ENCODE data around the gene MAP3K10.
A peak's percentile ranks its signal among the peaks of the same experiment; 100 is the strongest.

DNA sequence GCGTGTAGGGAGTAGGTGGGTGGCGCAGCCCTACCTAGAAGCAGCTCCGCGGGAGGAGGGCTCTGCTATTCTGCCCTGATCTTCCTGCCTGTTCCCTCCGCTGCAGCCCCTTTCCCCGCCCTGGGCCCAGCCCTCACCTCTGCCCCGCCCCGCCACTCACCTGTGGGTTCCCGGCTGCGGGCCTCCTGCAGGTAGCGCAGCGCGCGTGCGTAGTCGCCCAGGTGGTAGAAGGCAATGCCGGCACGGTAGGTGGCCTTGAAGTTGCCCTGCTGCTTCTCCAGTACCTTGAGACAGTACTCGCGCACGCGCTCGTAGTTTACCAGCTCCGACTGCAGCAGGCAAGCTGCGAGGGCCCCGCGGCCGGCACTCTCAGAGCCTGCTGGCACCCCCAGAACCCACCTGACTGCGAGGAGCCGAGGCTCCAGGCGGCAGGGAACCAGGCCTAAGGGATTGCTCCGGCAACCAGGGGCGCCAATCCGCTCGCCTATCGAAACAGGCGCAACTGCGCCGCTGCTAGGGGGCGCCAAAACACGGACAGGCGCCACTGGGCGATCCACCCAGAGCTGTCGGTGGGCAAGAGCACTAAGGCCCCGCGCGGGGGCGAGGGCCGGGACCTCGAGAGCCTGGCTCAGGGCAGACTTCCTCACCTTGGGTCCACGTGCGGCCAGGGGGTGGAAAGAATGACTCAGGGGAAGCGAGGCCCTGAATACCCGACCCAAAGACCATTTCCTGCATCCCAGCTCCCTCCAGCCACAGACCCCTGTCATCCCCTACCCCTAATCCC is 26.0 kb downstream of the MAP3K10 start:
- no peak for TF ChIP-seq POLR2A (IDR thresholded peaks at IDR 0.05)
- TF ChIP-seq, protein P1, sequence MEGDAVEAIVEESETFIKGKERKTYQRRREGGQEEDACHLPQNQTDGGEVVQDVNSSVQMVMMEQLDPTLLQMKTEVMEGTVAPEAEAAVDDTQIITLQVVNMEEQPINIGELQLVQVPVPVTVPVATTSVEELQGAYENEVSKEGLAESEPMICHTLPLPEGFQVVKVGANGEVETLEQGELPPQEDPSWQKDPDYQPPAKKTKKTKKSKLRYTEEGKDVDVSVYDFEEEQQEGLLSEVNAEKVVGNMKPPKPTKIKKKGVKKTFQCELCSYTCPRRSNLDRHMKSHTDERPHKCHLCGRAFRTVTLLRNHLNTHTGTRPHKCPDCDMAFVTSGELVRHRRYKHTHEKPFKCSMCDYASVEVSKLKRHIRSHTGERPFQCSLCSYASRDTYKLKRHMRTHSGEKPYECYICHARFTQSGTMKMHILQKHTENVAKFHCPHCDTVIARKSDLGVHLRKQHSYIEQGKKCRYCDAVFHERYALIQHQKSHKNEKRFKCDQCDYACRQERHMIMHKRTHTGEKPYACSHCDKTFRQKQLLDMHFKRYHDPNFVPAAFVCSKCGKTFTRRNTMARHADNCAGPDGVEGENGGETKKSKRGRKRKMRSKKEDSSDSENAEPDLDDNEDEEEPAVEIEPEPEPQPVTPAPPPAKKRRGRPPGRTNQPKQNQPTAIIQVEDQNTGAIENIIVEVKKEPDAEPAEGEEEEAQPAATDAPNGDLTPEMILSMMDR (IDR thresholded peaks at IDR 0.05): peak in 1 of 4 experiments; percentile 38

Measured in prostate gland (tissue), 2 donors.